Vagina (tissue), 2 donors: Measurements from ENCODE around the gene RAB11FIP3.

Experiments used
- POLR2A ChIP-seq, 2 donors: fragments of 450-650 bp; IDR thresholded peaks; one replicate each; pipeline ENCODE4 v1.6.1; 2017; ENCODE audit warnings: antibody characterized with exemption in 2 of 2, mild to moderate bottlenecking in 2 of 2, moderate library complexity in 2 of 2
- TF ChIP-seq, protein P1 (sequence below), 3 experiments: fragments of 450-650 bp in 2 of 3; fragments of 200-600 bp in 1 of 3; sonication (generic) in 1 of 3; IDR thresholded peaks; one replicate each; pipeline ENCODE4 v1.5.1; 2017 to 2019; ENCODE audit warnings: antibody characterized with exemption in 3 of 3, mild to moderate bottlenecking in 2 of 3, moderate library complexity in 2 of 3

DNA sequence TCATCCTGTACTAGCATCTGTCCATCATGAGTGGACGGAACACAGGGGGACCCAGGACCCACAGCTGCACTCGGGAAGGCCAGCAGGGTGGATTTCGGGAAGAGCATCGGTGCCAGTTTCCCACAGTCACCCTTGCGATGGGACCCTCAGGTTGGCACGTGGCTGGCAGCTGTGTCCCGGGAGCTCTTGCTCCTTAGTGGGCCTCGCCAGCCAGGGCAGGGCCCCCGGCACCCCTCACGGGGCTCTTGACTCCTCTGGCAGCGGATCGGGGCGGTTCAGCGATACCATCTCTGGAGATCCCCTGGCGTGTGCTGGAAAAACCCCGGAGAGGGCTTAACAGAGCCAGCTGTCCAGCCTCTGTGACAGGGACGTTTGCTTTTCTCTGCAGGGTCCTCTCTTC is 111.3 kb downstream of the RAB11FIP3 start:
- TF ChIP-seq, protein P1, sequence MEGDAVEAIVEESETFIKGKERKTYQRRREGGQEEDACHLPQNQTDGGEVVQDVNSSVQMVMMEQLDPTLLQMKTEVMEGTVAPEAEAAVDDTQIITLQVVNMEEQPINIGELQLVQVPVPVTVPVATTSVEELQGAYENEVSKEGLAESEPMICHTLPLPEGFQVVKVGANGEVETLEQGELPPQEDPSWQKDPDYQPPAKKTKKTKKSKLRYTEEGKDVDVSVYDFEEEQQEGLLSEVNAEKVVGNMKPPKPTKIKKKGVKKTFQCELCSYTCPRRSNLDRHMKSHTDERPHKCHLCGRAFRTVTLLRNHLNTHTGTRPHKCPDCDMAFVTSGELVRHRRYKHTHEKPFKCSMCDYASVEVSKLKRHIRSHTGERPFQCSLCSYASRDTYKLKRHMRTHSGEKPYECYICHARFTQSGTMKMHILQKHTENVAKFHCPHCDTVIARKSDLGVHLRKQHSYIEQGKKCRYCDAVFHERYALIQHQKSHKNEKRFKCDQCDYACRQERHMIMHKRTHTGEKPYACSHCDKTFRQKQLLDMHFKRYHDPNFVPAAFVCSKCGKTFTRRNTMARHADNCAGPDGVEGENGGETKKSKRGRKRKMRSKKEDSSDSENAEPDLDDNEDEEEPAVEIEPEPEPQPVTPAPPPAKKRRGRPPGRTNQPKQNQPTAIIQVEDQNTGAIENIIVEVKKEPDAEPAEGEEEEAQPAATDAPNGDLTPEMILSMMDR (IDR thresholded peaks at IDR 0.05): no peak
- TF ChIP-seq POLR2A (IDR thresholded peaks at IDR 0.05): no peak
